HepG2 (cell line): ENCODE data around the gene C11orf24. TPM values are rescaled to one million over a fixed set of nuclear protein-coding genes. Genes with fewer than 3 reads are reported as not detected.
A peak's percentile ranks its signal among the peaks of the same experiment; 100 is the strongest.

ENCODE experiments used
- ATAC-seq: fragments of 200-7000 bp; cut with Tn5 transposase; 3 replicates; pipeline ENCODE4 v1.9.1; 2020; ENCODE audit warnings: mild to moderate bottlenecking, moderate library complexity
- BruUV-seq: library from RNA; stranded (reverse); fragments of 400-500 nt; replicated peaks from 2 replicates; lab custom pipeline; 2021; lab: Mats Ljungman, UMichigan
- CTCF ChIA-PET: fragments of 300-600 bp; formaldehyde crosslinking; extraction: SDS; loops from one replicate; lab custom pipeline; 2021; ENCODE audit warnings: low total read pairs, inconsistent platforms, low intra/inter-chr PET ratio; lab: Yijun Ruan, JAX
- POLR2A ChIA-PET: fragments of 350-600 bp; sonication (Branson Sonifier 250); formaldehyde crosslinking; loops from one replicate; lab custom pipeline; 2020; ENCODE audit warnings: antibody characterized with exemption, inconsistent platforms; lab: Yijun Ruan, JAX
- DNase-seq: peaks from one replicate; pipeline ENCODE4 v3.0.0-alpha.2; 2015; ENCODE audit warnings: low spot score
- FAIRE-seq: peaks from 3 replicates; lab custom pipeline; 2011; peaks lifted over from hg19 to GRCh38; lab: Jason Lieb, UNC
- H2AFZ ChIP-seq: one replicate; pipeline ENCODE4 v1.6.1; 2011; ENCODE audit warnings: low read length, inconsistent platforms
- H3K27ac ChIP-seq: fragments of 300-600 bp; 3 replicates; pipeline ENCODE4 v1.8.0; 2011; ENCODE audit warnings: mixed run types, mild to moderate bottlenecking, mixed read lengths, low read length, inconsistent platforms; ENCODE audit not compliant: insufficient read depth; ENCODE audit errors: extremely low read length
- H3K27me3 ChIP-seq, 2 experiments: fragments of 200-600 bp in 1 of 2; 2 replicates in 1 of 2; 3 replicates in 1 of 2; pipeline versions ENCODE4 v1.6.0 to v1.8.0; 2011; ENCODE audit warnings: low read length in 2 of 2, mild to moderate bottlenecking in 2 of 2, moderate library complexity in 2 of 2, inconsistent platforms in 1 of 2; ENCODE audit not compliant: insufficient read depth in 2 of 2, control insufficient read depth in 1 of 2
- H3K36me3 ChIP-seq, 2 experiments: fragments of 200-600 bp in 1 of 2; replicated peaks in 1 of 2; 2 replicates in 1 of 2; 3 replicates in 1 of 2; pipeline versions ENCODE4 v1.5.1 to v1.8.0; 2011; ENCODE audit warnings: low read length in 2 of 2, inconsistent platforms in 1 of 2; ENCODE audit not compliant: insufficient read depth in 2 of 2, control insufficient read depth in 1 of 2
- H3K4me1 ChIP-seq: 2 replicates; pipeline ENCODE4 v1.5.1; 2012; ENCODE audit warnings: low read length, inconsistent platforms; ENCODE audit not compliant: insufficient read depth
- H3K4me2 ChIP-seq: 2 replicates; pipeline ENCODE4 v1.6.0; 2011; ENCODE audit warnings: low read depth, low read length, inconsistent platforms
- H3K4me3 ChIP-seq, 3 experiments: fragments of 200-600 bp in 1 of 3; sonication (generic), shearing (Covaris generic) in 1 of 3; replicated peaks in 1 of 3; 2 replicates each; pipeline ENCODE4 v1.5.1; 2011 to 2016; ENCODE audit warnings: low read length in 3 of 3, inconsistent platforms in 2 of 3, low read depth in 2 of 3, mild to moderate bottlenecking in 2 of 3, control low read depth in 1 of 3, mixed read lengths in 1 of 3; ENCODE audit not compliant: insufficient read depth in 1 of 3
- H3K79me2 ChIP-seq: one replicate; pipeline ENCODE4 v1.6.1; 2011; ENCODE audit warnings: low read length, inconsistent platforms; ENCODE audit not compliant: insufficient read depth
- H3K9ac ChIP-seq: 2 replicates; pipeline ENCODE4 v1.6.0; 2011; ENCODE audit warnings: mild to moderate bottlenecking, low read depth, low read length, inconsistent platforms; ENCODE audit not compliant: insufficient read depth
- H3K9me3 ChIP-seq: 2 replicates; pipeline ENCODE4 v1.5.1; 2012; ENCODE audit warnings: mild to moderate bottlenecking, low read length
- H4K20me1 ChIP-seq: 2 replicates; pipeline ENCODE4 v1.6.0; 2011; ENCODE audit warnings: inconsistent platforms, mild to moderate bottlenecking, low read length, moderate library complexity; ENCODE audit not compliant: insufficient read depth
- FOSL1 ChIP-seq: sonication (generic); formaldehyde crosslinking; IDR thresholded peaks from 2 replicates; pipeline ENCODE4 v1.9.0; 2021; ENCODE audit warnings: missing genetic modification reagents, borderline replicate concordance
- GABPB1 ChIP-seq: IDR thresholded peaks from 2 replicates; pipeline ENCODE4 v1.6.1; 2016; ENCODE audit warnings: mild to moderate bottlenecking, missing genetic modification reagents, moderate library complexity, missing compliant biosample characterization
- HNF1B ChIP-seq: sonication (generic); formaldehyde crosslinking; IDR thresholded peaks from 2 replicates; pipeline ENCODE4 v1.5.1; 2020; ENCODE audit warnings: mild to moderate bottlenecking, moderate library complexity, missing genetic modification reagents
- MXI1 ChIP-seq: IDR thresholded peaks from 3 replicates; pipeline ENCODE4 v1.6.1; 2012; ENCODE audit warnings: low read depth, low read length, inconsistent platforms, borderline replicate concordance
- RAD21 ChIP-seq: fragments of 450-650 bp; formaldehyde crosslinking; IDR thresholded peaks from 2 replicates; pipeline ENCODE4 v1.5.0; 2020; ENCODE audit warnings: mild to moderate bottlenecking
- RBM39 ChIP-seq: fragments of 200-400 bp; formaldehyde crosslinking; IDR thresholded peaks from one replicate; pipeline ENCODE4 v1.6.1; 2018; ENCODE audit warnings: antibody characterized with exemption, mild to moderate bottlenecking, low read depth, low read length; ENCODE audit not compliant: poor library complexity, severe bottlenecking
- SOX6 ChIP-seq, 2 experiments: fragments of 450-650 bp in 1 of 2; sonication (generic) in 1 of 2; formaldehyde crosslinking in 1 of 2; IDR thresholded peaks; 2 replicates each; pipeline versions ENCODE4 v1.4.0 to v1.6.1; 2017 to 2020; ENCODE audit warnings: antibody characterized with exemption in 1 of 2, mild to moderate bottlenecking in 1 of 2, missing genetic modification reagents in 1 of 2
- STAT6 ChIP-seq: sonication (generic); formaldehyde crosslinking; IDR thresholded peaks from 2 replicates; pipeline ENCODE4 v1.4.0; 2020; ENCODE audit warnings: missing genetic modification reagents, mild to moderate bottlenecking, borderline replicate concordance
- TRAFD1 ChIP-seq: sonication (generic); formaldehyde crosslinking; IDR thresholded peaks from 2 replicates; pipeline ENCODE4 v1.5.1; 2020; ENCODE audit warnings: missing genetic modification reagents, mild to moderate bottlenecking, borderline replicate concordance
- ZBTB7B ChIP-seq: sonication (generic); formaldehyde crosslinking; IDR thresholded peaks from 2 replicates; pipeline ENCODE4 v1.4.0; 2020; ENCODE audit warnings: missing genetic modification reagents
- ZFP91 ChIP-seq: sonication (generic); formaldehyde crosslinking; IDR thresholded peaks from 2 replicates; pipeline ENCODE4 v1.9.0; 2022; ENCODE audit warnings: missing genetic modification reagents, mild to moderate bottlenecking, borderline replicate concordance
- ZNF12 ChIP-seq: sonication (generic); formaldehyde crosslinking; IDR thresholded peaks from 2 replicates; pipeline ENCODE4 v1.5.0; 2020; ENCODE audit warnings: missing genetic modification reagents
- ZNF549 ChIP-seq: sonication (generic); formaldehyde crosslinking; IDR thresholded peaks from 2 replicates; pipeline ENCODE4 v1.5.0; 2020; ENCODE audit warnings: missing genetic modification reagents
- ZSCAN9 ChIP-seq: IDR thresholded peaks from 2 replicates; pipeline ENCODE4 v1.6.1; 2016; ENCODE audit warnings: borderline replicate concordance
- WGBS: methylation state at CpG from one replicate; pipeline ENCODE4 v1.1.6; 2017; ENCODE audit warnings: low lambda C conversion rate; 5-methylcytosine and 5-hydroxymethylcytosine counted together
- in situ Hi-C: cut with HindIII; loops from 2 replicates; pipeline ENCODE4 v1.10.0; 2017; ENCODE audit warnings: low pct_unique_long_range_greater_than_20kb; ENCODE audit not compliant: extremely low pct_ligation_motif_present
- intact Hi-C: fragments of 100-400 bp; cut with micrococcal nuclease; formaldehyde crosslinking; loops from one replicate; pipeline ENCODE4 v1.10.0; 2022; ENCODE audit not compliant: unreplicated experiment
- polyA plus RNA-seq, 8 experiments: library from polyadenylated mRNA; depleted of rRNA in 3 of 8; stranded (reverse) in 7 of 8; unstranded in 1 of 8; fragments of >200 nt; fragmentation: Illumina TruSeq in 4 of 8; extraction: Trizol in 4 of 8; gene quantifications; 2 replicates each; pipeline versions ENCODE4 v1.2.1 to v1.2.3, GENCODE V29; 2011 to 2016; ENCODE audit warnings: low read depth in 4 of 8, missing spikeins in 1 of 8, mixed read lengths in 1 of 8; ENCODE audit not compliant: insufficient read depth in 1 of 8
- total RNA-seq, 5 experiments: library from RNA; depleted of rRNA; stranded (reverse); fragments of >200 nt; fragmentation: Illumina TruSeq; extraction: Trizol; gene quantifications; 2 replicates each; pipeline ENCODE4 v1.2.3, GENCODE V29; 2016; ENCODE audit warnings: low read depth in 1 of 5

C11orf24 gene
- total and polyA plus RNA-seq, 2 of the 13 experiments (the other 11 are each of a cell fraction or from before 2014, with no cell fraction given), result 52.9 to 55.5 TPM

GRCh38 chr11:68212421-68213134, 59.2 kb downstream of the C11orf24 start:
- Histone ChIP-seq H4K20me1 (peaks cover 31% of the 10 kb centered on the region), H3K4me1 (peaks cover 75% of the 10 kb centered on the region), H3K79me2 (peaks cover 50% of the 10 kb centered on the region), H2AFZ (no peak overlapping the region), H3K9me3 (no peaks in the 10 kb centered on the region), H3K27ac (peak overlapping the region; percentile 98), H3K27me3 (no peaks in the 10 kb centered on the region; a peak in 1 of 5 replicates), H3K4me2 (peak overlapping the region; percentile 93), H3K36me3 (no peaks in the 10 kb centered on the region), H3K4me3 (peak overlapping the region; percentile 74 to 96 (median 85)), H3K9ac (peak overlapping the region; percentile 93)
- CTCF ChIA-PET, result no interaction called here
- peak; percentile 43 for ATAC-seq
- BruUV-seq, result no TSS peak
- intact Hi-C loops (loop anchor here (2.0 kb wide), 1 partner anchor 86 kb away; no protein-coding TSS in a partner anchor), in situ Hi-C loops (loop anchor here (5.0 kb wide), 1 partner anchor 85 kb away; no protein-coding TSS in a partner anchor)
- FAIRE-seq, result no peak
- POLR2A ChIA-PET, result interaction anchor here (0.5 to 2.4 kb wide), 4 partner anchors 29 to 86 kb away, joined by 3 to 12 read pairs (median 6); no protein-coding TSS in a partner anchor
- DNase-seq, result peak; percentile 65
- under 1% methylated on average over 34 of the region's 80 CpGs for WGBS
- TF ChIP-seq STAT6 (CRISPR knock-in tag), result no peak
- TF ChIP-seq ZBTB7B, result peak; percentile 71
- TF ChIP-seq RBM39, result peak; percentile 54
- no peak for TF ChIP-seq ZSCAN9 (CRISPR knock-in tag)
- TF ChIP-seq GABPB1 (CRISPR knock-in tag), result peak; percentile 50; the same call in 1 of the 2 replicates
- TF ChIP-seq MXI1, result peak; percentile 49; the same call in 1 of the 3 replicates
- TF ChIP-seq ZNF12 (CRISPR knock-in tag), result no peak
- TF ChIP-seq ZFP91 (CRISPR knock-in tag), result peak; percentile 23; the same call in 1 of the 2 replicates
- no peak for TF ChIP-seq SOX6 (IDR thresholded peaks at IDR 0.05)
- 0 out of 2 replicates have a peak, but pooled peaks have one; percentile 16 for TF ChIP-seq SOX6 (CRISPR knock-in tag; IDR thresholded peaks at IDR 0.05)
- peak; percentile 36; the same call in 1 of the 2 replicates for TF ChIP-seq RAD21 (CRISPR knock-in tag)
- 0 out of 2 replicates have a peak, but pooled peaks have one; percentile 34 for TF ChIP-seq HNF1B (CRISPR knock-in tag)
- TF ChIP-seq ZNF549, result no peak
- TF ChIP-seq TRAFD1, result no peak
- TF ChIP-seq FOSL1, result no peak
